ENCODE measurements around the gene CDH4.
A peak's percentile ranks its signal among the peaks of the same experiment; 100 is the strongest.
"Not testable (repeated sequence)": the region's sequence is repeated elsewhere in the genome, so short reads cannot be mapped to it uniquely, and the experiment has no call there.

Gene CDH4

DNA sequence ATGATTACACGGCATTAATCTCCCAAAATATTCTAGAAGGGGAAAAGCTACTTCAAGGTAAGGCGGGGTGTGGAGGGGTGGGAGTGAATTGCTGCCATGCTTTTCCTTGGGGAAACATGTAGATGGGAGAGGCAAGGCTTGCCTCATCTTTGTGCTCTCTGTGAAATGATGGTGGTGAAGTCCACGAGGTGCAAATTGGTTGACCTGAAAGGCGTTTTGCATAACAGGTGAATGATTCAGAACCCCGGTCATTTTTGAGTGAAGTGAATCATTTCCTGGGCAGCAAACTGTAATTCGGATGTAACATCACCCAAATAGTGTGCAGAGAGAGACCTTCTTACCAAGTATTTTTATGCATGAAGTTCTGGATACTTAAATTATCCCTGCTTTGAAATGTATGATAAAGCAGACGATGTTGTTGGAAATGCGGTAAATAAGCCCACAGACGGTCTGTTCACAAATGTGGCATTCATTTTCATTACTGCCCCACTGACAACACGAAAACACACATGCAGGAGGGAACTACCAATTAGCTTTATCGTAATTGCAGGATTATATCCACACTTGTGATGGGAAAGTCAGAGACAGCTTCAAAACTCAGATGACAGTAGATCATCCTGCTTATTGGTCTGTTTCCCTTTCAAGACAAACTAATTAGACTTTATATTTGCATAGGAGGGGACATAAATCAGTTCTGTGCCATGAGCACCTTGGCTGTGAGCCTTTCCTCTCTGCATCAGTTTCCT lies 3.0 kb downstream of the CDH4 start:
- no peak for DNase-seq

GRCh38 chr20:61256365-61256764 lies 4.3 kb downstream of the CDH4 start:
- DNase-seq, result no peak

DNA sequence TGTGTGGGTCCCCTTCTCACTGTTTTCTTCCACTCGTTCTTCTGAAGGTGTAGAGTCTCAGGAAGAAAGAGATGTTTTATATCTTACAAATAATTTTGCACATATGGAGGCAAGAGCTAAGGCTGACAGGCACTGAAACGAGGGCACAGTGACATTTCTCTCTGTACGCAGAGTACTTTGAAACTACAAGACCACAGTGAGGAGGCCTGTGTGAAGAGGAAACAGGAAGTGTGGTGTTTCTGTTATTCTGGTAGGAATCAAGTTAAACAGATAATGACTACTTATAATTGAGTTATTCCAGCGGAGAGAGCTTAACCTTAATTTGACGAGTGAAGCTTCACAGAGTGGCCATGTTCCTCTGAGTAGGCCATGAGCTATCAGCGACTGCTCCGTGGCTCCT lies 4.8 kb downstream of the CDH4 start:
- DNase-seq, result no peak

DNA sequence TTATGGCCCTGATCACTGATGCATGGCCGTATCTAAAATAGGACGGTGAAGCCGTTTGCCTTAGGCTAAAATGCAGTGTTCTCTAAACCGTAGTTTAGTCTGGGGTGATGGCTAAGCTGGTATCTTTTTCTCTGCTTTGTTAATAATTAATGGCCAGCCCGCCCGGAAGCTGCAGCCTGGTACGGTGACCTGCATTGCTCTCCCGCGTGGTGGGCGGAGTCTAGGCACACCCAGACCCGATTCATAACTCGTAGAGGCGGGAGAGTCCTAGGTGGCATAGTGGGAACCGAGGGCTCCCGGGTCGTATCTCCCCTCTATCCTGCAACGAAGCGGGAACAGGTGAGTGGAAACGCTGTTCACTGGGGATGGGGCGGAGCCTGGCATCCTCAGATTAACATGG lies 5.5 kb downstream of the CDH4 start:
- no peak for DNase-seq

DNA sequence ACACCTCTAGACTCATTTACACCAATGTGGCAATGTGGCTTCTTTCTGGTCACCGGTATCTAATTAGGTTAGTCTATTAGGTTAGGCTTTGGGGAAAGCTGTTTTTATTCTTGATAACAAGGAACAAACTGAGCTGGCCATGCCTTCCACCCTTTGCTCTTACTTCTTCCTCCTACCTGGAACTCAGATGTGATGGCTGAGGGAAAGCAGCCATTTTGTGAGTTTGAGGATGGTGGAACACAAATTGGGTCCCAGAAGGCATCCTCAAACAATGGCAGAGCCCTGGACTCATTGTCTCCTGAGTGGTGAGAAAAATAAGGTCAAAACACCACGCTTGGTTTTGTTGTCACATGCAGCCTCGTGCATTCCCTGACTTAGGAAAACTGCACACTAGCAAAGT lies 7.7 kb downstream of the CDH4 start:
- DNase-seq, result no peak

GRCh38 chr20:61260905-61261304 lies 8.8 kb downstream of the CDH4 start:
- DNase-seq, result no peak

- no peak for DNase-seq
Observed at GRCh38 chr20:61262036-61262435, 10.0 kb downstream of the CDH4 start.

GRCh38 chr20:61262514-61262913 lies 10.5 kb downstream of the CDH4 start:
- DNase-seq, result no peak

GRCh38 chr20:61263084-61263695 lies 11.1 kb downstream of the CDH4 start:
- peak; percentile 11 for DNase-seq

DNA sequence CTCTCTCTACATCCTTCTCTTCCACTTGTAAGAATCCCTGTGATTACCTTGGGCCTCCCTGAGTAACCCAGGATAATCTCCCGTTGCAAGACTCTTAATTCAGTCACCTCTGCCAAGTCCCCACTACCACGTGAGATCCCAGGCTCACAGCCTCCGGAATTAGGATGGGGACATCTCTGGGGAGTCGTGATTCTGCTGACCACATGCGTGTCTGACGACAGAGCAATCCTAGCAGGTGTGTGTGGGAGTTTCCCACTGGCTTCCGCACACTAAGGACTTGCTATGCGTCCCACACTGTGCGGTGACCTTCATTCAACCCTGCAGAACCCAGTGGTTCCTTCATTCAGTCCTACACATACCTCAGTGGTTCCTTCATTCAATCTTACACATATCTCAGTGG lies 11.9 kb downstream of the CDH4 start:
- DNase-seq, result no peak

DNA sequence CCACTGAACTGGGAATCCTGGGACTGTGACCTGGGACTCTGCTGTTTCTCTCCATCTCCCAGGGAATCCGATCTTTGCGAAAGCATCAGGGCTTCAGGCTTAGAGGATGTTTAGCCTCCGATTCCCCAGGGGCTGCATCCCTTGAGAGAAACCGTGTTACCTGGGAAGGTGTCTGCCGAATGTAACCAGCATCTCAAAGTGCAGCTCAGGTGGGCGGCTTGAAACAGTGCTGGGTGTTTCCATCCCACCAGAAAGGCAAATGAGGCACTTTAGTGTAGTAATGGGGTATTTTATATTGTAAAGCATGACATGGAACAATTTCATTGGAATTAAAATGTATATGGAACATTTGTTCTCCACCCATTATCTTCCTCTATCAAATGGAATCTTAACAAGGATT lies 15.2 kb downstream of the CDH4 start:
- no peak for DNase-seq

- DNase-seq, result no peak
Observed at GRCh38 chr20:61268024-61268423, 16.0 kb downstream of the CDH4 start.

- DNase-seq, result no peak
Observed at GRCh38 chr20:61271312-61272231, 19.5 kb downstream of the CDH4 start.

DNA sequence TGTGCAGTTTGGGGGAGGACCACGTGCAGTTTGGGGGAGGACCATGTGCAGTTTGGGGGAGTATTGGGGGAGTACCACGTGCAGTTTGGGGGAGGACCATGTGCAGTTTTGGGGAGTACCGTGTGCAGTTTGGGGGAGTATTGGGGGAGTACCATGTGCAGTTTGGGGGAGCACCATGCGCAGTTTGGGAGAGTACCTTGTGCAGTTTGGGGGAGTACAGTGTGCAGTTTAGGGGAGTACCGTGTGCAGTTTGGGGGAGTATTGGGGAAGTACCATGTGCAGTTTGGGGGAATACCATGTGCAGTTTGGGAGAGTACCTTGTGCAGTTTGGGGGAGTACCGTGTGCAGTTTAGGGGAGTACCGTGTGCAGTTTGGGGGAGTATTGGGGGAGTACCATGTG lies 21.0 kb downstream of the CDH4 start:
- not testable (repeated sequence) for DNase-seq

GRCh38 chr20:61273666-61274065 lies 21.6 kb downstream of the CDH4 start:
- not testable (repeated sequence) for DNase-seq

GRCh38 chr20:61274326-61274725 lies 22.3 kb downstream of the CDH4 start:
- no peak for DNase-seq

GRCh38 chr20:61278296-61278695 lies 26.2 kb downstream of the CDH4 start:
- DNase-seq, result no peak

- no peak for DNase-seq
Observed at GRCh38 chr20:61279621-61280150, 27.6 kb downstream of the CDH4 start.

- DNase-seq, result no peak
Observed at GRCh38 chr20:61280217-61280980, 28.3 kb downstream of the CDH4 start.

DNA sequence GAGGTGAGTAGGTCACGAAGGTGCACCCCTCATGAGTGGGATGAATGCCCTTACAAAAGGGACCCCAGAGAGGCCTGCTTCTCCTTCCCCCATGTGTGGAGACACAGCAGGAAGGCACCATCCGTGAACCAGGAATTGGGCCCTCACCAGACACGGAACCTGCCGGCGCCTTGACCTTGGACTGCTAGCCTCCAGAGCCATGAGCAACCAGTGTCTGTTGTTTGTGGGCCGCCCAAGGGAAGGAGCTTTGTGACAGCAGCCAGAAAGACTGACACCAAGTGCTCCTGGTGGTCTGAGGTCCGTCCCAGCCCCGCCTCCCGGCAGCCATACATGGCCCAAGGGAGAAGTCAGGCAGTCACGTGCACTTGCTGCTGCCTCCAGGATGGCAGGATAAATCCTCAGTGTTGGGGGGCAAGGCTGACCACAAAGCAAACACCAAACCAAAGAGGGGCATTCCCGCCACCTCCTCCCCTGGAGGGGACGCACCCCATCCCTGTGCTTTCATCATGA lies 29.3 kb downstream of the CDH4 start:
- no peak for DNase-seq

- no peak for DNase-seq
Observed at GRCh38 chr20:61284752-61285151, 32.7 kb downstream of the CDH4 start.

DNA sequence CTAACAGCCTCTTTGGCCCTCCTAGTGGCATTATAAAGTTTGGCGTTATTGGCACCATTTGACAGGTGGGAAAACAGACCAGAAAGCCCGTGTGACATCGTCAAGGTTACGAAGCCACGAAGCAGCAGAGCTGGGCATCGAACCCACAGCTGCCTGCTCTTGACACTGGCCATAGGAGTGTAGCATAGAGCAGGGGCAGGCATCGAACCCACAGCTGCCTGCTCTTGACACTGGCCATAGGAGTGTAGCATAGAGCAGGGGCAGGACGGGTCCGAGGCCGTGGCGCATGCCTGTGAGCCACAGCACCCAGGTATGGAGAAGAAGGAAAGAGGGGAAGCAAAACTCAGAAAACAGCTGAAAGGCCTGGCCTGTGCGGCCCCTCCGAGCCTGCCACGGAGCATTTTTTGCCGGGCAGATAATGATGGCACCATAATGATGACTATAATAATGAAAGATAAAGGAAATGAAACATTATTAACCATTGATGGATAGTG lies 33.1 kb downstream of the CDH4 start:
- DNase-seq, result no peak

Measured in activated naive CD4-positive, alpha-beta T cell treated with Interleukin-2 at 50 U/mL for 16 hours (primary cell).